WTC11 (cell line): Measurements from ENCODE around the gene VWC2. TPM values are rescaled to one million over a fixed set of nuclear protein-coding genes. Genes with fewer than 3 reads are reported as not detected.

ENCODE experiments used
- ATAC-seq: fragments of 200-7000 bp; cut with Tn5 transposase; 2 replicates; pipeline ENCODE4 v1.10.0; 2021; ENCODE audit warnings: mild to moderate bottlenecking, moderate library complexity
- CTCF ChIA-PET: fragments of 300-600 bp; sonication (Branson Sonifier 250); formaldehyde crosslinking; loops from one replicate; lab custom pipeline; 2021; ENCODE audit warnings: antibody characterized with exemption; lab: Charles Lee
- POLR2A ChIA-PET: fragments of 350-600 bp; sonication (Branson Sonifier 250); formaldehyde crosslinking; loops from one replicate; lab custom pipeline; 2021; ENCODE audit warnings: antibody characterized with exemption; lab: Charles Lee
- DNase-seq: peaks from one replicate; pipeline ENCODE4 v3.0.0; 2021; ENCODE audit warnings: low spot score
- H3K27ac Mint-ChIP-seq: 2 replicates; pipeline ENCODE4 v1.8.0; 2021; ENCODE audit warnings: mixed read lengths
- H3K27me3 Mint-ChIP-seq: 2 replicates; pipeline ENCODE4 v1.8.0; 2021; ENCODE audit warnings: low read depth, mild to moderate bottlenecking, moderate library complexity, mixed read lengths
- H3K36me3 Mint-ChIP-seq: 2 replicates; pipeline ENCODE4 v1.8.0; 2021; ENCODE audit warnings: mixed read lengths
- H3K4me1 Mint-ChIP-seq: 2 replicates; pipeline ENCODE4 v1.8.0; 2022; ENCODE audit warnings: mixed read lengths
- H3K4me3 Mint-ChIP-seq: 2 replicates; pipeline ENCODE4 v1.8.0; 2021; ENCODE audit warnings: mild to moderate bottlenecking, moderate library complexity, mixed read lengths
- H3K9me3 Mint-ChIP-seq: 2 replicates; pipeline ENCODE4 v1.8.0; 2021; ENCODE audit warnings: mixed read lengths
- CREM ChIP-seq: sonication (generic); formaldehyde crosslinking; IDR thresholded peaks from 2 replicates; pipeline ENCODE4 v1.8.1; 2022; ENCODE audit warnings: mild to moderate bottlenecking, missing genetic modification reagents, moderate library complexity
- EMX1 ChIP-seq: fragments of 250-450 bp; sonication (Bioruptor Pico); IDR thresholded peaks from 2 replicates; pipeline ENCODE4 v1.8.0; 2021; ENCODE audit warnings: mild to moderate bottlenecking
- ESRRA ChIP-seq: sonication (generic); formaldehyde crosslinking; IDR thresholded peaks from 2 replicates; pipeline ENCODE4 v1.8.1; 2022; ENCODE audit warnings: mild to moderate bottlenecking, missing genetic modification reagents, borderline replicate concordance
- GTF2I ChIP-seq: fragments of 250-450 bp; sonication (Bioruptor Pico); conservative IDR thresholded peaks from 2 replicates; pipeline ENCODE4 v1.4.0; 2021; ENCODE audit warnings: mild to moderate bottlenecking
- IRF2 ChIP-seq: sonication (generic); formaldehyde crosslinking; IDR thresholded peaks from 2 replicates; pipeline ENCODE4 v1.8.0; 2022; ENCODE audit warnings: low read depth, missing genetic modification reagents, borderline replicate concordance
- NFE2L1 ChIP-seq: sonication (generic); formaldehyde crosslinking; IDR thresholded peaks from 2 replicates; pipeline ENCODE4 v1.8.1; 2023; ENCODE audit warnings: missing genetic modification reagents
- NFYB ChIP-seq: sonication (generic); formaldehyde crosslinking; conservative IDR thresholded peaks from 2 replicates; pipeline ENCODE4 v1.8.0; 2022; ENCODE audit warnings: low read depth, missing genetic modification reagents
- PRDM15 ChIP-seq: sonication (generic); formaldehyde crosslinking; IDR thresholded peaks from 2 replicates; pipeline ENCODE4 v1.8.0; 2022; ENCODE audit warnings: missing genetic modification reagents
- STAT6 ChIP-seq: sonication (generic); formaldehyde crosslinking; conservative IDR thresholded peaks from 2 replicates; pipeline ENCODE4 v1.8.1; 2023; ENCODE audit warnings: mild to moderate bottlenecking, low read depth, missing genetic modification reagents, moderate library complexity
- TEAD4 ChIP-seq: sonication (generic); formaldehyde crosslinking; IDR thresholded peaks from 2 replicates; pipeline ENCODE4 v1.8.0; 2022; ENCODE audit warnings: mild to moderate bottlenecking, missing genetic modification reagents
- ZNF396 ChIP-seq: fragments of 250-450 bp; sonication (Bioruptor Pico); IDR thresholded peaks from 2 replicates; pipeline ENCODE4 v1.8.0; 2021; ENCODE audit warnings: mild to moderate bottlenecking, moderate library complexity, borderline replicate concordance
- ZNF532 ChIP-seq: fragments of 250-450 bp; sonication (Bioruptor Pico); IDR thresholded peaks from 2 replicates; pipeline ENCODE4 v1.9.0; 2021; ENCODE audit warnings: mild to moderate bottlenecking, borderline replicate concordance
- total RNA-seq: library from RNA; stranded (reverse); gene quantifications from 3 replicates; pipeline ENCODE4 v1.2.3, GENCODE V29; 2021
- TF ChIP-seq, protein P1 (sequence below): sonication (generic); formaldehyde crosslinking; IDR thresholded peaks from 2 replicates; pipeline ENCODE4 v1.8.1; 2022; ENCODE audit warnings: missing genetic modification reagents, borderline replicate concordance
- TF ChIP-seq, protein P2 (sequence below): fragments of 250-450 bp; sonication (Bioruptor Pico); IDR thresholded peaks from 2 replicates; pipeline ENCODE4 v1.9.0; 2021; ENCODE audit warnings: mild to moderate bottlenecking
- TF ChIP-seq, protein P3 (sequence below): fragments of 200-600 bp; IDR thresholded peaks from 2 replicates; pipeline ENCODE4 v1.8.0; 2022; ENCODE audit warnings: antibody characterized with exemption

Gene VWC2
- total RNA-seq, 1 experiment from 2014 or later, result 0.79 TPM

DNA sequence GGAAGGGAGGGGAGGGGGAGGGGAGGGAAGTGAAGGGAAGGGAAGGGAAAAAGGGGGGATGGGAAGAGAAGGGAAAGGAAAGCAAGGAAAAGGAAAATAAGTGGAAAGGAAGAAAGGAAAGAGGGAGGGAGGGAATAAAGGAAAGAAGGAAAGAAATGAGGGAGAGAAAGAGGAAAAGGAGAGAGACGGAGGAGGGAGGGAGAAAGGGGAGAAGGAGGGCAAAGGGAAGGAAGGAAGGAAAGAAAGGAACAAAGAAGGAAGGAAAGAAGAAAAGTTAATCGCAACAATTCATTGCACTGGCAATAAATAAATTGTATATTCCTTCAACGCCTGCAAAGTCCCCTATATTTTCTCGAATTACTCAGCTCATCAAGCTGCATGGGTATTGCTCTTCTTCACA lies 2.6 kb upstream of the VWC2 start:
- Mint-ChIP-seq H3K36me3 (0 out of 2 replicates have a peak, but pooled peaks cover 3% of the 10 kb centered on the region), H3K4me1 (peaks cover 31% of the 10 kb centered on the region), H3K4me3 (no peak overlapping the region), H3K27ac (no peak overlapping the region), H3K27me3 (peaks cover 61% of the 10 kb centered on the region), H3K9me3 (no peaks in the 10 kb centered on the region)
- ChIA-PET CTCF (interaction anchor here (1.8 kb wide), 1 partner anchor 20 kb away, joined by 6 read pairs; no protein-coding TSS in a partner anchor), POLR2A (no interaction called here)
- no peak for TF ChIP-seq EMX1 (CRISPR knock-in tag)
- TF ChIP-seq, protein P1, sequence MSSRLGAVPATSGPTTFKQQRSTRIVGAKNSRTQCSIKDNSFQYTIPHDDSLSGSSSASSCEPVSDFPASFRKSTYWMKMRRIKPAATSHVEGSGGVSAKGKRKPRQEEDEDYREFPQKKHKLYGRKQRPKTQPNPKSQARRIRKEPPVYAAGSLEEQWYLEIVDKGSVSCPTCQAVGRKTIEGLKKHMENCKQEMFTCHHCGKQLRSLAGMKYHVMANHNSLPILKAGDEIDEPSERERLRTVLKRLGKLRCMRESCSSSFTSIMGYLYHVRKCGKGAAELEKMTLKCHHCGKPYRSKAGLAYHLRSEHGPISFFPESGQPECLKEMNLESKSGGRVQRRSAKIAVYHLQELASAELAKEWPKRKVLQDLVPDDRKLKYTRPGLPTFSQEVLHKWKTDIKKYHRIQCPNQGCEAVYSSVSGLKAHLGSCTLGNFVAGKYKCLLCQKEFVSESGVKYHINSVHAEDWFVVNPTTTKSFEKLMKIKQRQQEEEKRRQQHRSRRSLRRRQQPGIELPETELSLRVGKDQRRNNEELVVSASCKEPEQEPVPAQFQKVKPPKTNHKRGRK (CRISPR knock-in tag), result peak; percentile 58; the same call in 1 of the 2 replicates
- no peak for DNase-seq
- ATAC-seq, result no peak

- ATAC-seq (no peak), DNase-seq (no peak)
- peaks cover 69% of the 10 kb centered on the region for H3K27me3 Mint-ChIP-seq
- H3K36me3 Mint-ChIP-seq, result 0 out of 2 replicates have a peak, but pooled peaks cover 3% of the 10 kb centered on the region
- H3K4me3 Mint-ChIP-seq, result no peak overlapping the region
- CTCF ChIA-PET, result interaction anchor here (0.6 to 1.8 kb wide), 2 partner anchors 19 to 647 kb away, joined by 6 read pairs; no protein-coding TSS in a partner anchor
- H3K4me1 Mint-ChIP-seq, result peaks cover 37% of the 10 kb centered on the region
- no peak overlapping the region for H3K27ac Mint-ChIP-seq
- POLR2A ChIA-PET, result no interaction called here
- TF ChIP-seq NFE2L1 (CRISPR knock-in tag) (no peak), GTF2I (CRISPR knock-in tag) (no peak), PRDM15 (CRISPR knock-in tag) (no peak), CREM (CRISPR knock-in tag) (no peak), NFYB (no peak), IRF2 (no peak), ZNF396 (CRISPR knock-in tag) (no peak), ESRRA (CRISPR knock-in tag) (no peak), TEAD4 (CRISPR knock-in tag) (no peak), ZNF532 (CRISPR knock-in tag) (no peak), STAT6 (CRISPR knock-in tag) (no peak)
- TF ChIP-seq, protein P2, sequence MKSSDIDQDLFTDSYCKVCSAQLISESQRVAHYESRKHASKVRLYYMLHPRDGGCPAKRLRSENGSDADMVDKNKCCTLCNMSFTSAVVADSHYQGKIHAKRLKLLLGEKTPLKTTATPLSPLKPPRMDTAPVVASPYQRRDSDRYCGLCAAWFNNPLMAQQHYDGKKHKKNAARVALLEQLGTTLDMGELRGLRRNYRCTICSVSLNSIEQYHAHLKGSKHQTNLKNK, result no peak
- TF ChIP-seq, protein P3, sequence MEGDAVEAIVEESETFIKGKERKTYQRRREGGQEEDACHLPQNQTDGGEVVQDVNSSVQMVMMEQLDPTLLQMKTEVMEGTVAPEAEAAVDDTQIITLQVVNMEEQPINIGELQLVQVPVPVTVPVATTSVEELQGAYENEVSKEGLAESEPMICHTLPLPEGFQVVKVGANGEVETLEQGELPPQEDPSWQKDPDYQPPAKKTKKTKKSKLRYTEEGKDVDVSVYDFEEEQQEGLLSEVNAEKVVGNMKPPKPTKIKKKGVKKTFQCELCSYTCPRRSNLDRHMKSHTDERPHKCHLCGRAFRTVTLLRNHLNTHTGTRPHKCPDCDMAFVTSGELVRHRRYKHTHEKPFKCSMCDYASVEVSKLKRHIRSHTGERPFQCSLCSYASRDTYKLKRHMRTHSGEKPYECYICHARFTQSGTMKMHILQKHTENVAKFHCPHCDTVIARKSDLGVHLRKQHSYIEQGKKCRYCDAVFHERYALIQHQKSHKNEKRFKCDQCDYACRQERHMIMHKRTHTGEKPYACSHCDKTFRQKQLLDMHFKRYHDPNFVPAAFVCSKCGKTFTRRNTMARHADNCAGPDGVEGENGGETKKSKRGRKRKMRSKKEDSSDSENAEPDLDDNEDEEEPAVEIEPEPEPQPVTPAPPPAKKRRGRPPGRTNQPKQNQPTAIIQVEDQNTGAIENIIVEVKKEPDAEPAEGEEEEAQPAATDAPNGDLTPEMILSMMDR, result no peak
- no peaks in the 10 kb centered on the region for H3K9me3 Mint-ChIP-seq
Observed at GRCh38 chr7:49771427-49772176, 1.8 kb upstream of the VWC2 start.
